HG02870 (cell line): ENCODE results near the gene REST.
"Not testable (repeated sequence)": the region's sequence is repeated elsewhere in the genome, so short reads cannot be mapped to it uniquely, and the experiment has no call there.

Source experiments
- ATAC-seq: cut with Tn5 transposase; IDR thresholded peaks from one replicate; pipeline ENCODE4 v1.9.1; 2021; ENCODE audit warnings: mild to moderate bottlenecking, moderate library complexity; ENCODE audit not compliant: unreplicated experiment

The REST gene, protein sequence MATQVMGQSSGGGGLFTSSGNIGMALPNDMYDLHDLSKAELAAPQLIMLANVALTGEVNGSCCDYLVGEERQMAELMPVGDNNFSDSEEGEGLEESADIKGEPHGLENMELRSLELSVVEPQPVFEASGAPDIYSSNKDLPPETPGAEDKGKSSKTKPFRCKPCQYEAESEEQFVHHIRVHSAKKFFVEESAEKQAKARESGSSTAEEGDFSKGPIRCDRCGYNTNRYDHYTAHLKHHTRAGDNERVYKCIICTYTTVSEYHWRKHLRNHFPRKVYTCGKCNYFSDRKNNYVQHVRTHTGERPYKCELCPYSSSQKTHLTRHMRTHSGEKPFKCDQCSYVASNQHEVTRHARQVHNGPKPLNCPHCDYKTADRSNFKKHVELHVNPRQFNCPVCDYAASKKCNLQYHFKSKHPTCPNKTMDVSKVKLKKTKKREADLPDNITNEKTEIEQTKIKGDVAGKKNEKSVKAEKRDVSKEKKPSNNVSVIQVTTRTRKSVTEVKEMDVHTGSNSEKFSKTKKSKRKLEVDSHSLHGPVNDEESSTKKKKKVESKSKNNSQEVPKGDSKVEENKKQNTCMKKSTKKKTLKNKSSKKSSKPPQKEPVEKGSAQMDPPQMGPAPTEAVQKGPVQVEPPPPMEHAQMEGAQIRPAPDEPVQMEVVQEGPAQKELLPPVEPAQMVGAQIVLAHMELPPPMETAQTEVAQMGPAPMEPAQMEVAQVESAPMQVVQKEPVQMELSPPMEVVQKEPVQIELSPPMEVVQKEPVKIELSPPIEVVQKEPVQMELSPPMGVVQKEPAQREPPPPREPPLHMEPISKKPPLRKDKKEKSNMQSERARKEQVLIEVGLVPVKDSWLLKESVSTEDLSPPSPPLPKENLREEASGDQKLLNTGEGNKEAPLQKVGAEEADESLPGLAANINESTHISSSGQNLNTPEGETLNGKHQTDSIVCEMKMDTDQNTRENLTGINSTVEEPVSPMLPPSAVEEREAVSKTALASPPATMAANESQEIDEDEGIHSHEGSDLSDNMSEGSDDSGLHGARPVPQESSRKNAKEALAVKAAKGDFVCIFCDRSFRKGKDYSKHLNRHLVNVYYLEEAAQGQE

DNA sequence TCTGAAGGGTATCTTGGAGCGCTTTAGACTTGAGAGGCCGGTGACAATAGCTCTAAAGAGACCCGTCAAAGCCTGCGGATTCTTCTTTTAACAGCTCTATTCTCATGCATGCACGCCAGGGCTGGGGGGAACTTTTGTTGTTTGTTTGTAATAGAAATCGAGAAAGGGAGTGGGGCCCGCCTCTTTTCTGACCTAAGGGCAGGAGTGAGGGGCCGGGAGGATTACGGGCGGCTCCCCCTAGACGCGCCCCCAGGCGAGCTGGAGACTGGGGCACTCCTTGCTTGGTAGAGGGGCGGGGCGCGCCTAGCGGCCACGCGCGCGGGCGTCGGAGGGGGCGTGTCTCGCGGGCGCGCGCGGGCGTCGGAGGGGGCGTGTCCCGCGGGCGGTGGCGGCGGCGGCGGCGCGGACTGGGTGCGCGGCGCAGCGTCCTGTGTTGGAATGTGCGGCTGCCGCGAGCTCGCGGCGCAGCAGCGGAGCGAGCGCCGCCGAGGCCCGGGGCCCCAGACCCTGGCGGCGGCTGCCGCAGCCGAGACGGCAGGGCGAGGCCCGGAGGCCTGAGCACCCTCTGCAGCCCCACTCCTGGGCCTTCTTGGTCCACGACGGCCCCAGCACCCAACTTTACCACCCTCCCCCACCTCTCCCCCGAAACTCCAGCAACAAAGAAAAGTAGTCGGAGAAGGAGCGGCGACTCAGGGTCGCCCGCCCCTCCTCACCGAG lies at the start of gene REST:
TSS of gene REST (plus strand) at position 412 of the 717 bp plus-strand sequence. CDS start 2,739 bp downstream, outside the sequence.
- peak; percentile 45 for ATAC-seq

DNA sequence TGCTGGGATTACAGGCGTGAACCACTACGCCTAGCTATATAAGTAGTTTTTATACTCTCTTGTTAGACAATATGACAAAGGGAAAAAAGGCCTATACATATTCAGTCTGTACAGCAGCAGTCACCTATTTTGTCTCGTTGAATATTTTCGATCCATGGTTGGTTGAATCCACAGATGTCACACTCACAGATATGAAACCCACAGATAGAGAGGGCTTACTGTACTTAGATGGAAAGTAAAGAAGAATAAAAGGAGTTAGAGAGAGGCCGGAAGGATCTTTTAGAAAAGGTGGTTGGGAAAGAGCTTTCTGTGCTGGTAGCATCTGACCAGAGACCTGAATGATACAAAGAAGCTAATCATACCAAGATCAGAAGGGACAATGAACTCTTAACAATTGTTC lies 47.9 kb upstream of the REST start:
- peak; percentile 68 for ATAC-seq

DNA sequence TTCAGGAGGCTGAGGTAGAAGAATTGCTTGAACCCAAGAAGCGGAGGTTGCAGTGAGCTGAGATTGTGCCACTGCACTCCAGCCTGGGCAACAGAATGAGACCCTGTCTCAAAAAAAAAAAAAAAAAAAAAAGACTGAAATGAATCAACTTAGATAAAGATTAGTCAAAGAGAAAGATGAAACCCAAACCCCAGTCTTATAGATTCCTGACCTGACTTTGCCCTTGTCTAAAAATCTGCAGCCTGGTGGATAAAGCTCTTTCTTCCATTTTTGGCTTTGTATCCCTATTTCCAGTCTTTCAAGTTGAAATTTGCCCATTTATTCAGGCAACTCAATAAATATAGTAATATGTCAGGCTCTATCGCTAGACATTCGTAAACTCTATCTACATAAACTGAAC lies 46.9 kb upstream of the REST start:
- ATAC-seq: peak; percentile 35

DNA sequence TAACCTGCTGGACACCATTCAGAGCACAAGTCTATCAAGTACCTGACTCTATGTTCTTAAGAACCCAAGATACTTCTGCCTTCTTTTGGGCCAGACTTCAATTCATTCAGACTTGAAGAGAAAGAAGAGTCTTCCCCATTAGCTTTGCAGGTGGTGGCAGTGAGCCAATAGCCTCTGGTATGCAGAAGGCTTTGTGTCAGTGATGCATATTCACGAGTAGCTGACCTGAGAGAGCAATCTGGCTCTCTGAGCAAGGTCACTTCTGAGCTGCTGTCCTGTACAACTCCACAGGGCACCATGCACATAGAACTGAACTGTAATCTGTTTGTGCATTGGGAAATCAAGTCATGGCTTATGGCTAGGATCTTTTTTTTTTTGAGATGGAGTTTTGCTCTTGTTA lies 46.3 kb upstream of the REST start:
- ATAC-seq: no peak

DNA sequence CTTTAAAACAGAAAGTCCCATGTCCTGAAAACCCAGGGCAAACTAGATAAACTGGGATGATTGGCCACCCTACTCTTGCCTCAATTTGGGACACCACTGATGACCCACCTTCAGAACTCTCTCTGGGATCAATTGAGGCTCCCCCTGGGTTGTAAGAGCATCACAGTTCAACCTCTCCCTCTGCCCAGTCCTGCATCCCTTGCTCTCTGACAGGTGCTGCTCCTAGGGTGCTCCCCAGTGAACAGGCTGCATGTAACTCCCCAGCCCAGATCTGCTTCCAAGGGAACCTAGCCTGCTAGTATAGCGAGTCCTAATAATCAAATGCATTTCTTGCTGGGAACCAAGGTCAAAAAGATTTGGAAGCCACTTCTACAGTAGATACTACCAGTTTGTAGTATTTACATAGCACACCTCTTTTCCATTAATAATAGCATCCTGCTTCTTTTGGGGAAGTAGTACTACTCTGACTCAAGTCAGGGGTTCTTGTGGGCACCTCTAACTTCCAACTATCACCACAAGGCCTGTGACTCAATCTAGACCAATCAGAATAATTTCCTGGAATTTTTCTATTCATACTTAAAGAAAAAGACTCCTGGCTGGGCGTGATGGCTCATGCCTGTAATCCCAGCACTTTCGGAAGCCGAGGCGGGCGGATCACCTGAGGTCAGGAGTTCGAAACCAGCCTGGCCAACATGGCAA lies 44.1 kb upstream of the REST start:
- ATAC-seq: peak; percentile 43

DNA sequence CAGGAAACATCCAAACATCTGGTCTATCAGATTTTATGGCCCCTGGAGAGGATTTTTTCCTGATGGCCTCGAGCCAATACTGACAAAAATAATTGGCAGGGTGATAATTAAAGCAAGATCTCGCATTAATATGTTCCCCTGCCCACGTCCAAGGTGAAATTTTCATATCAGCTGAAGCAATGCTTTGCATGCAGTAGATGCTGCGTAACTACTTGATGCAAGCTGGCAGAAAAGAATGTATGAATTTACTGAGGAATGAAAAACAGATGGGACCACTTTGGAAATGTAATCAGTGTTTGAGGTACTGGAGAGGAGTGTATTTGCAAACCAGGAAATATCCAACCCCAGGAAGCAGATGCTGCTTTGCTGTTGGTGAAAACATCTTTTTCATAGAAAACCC lies 36.8 kb upstream of the REST start:
- no peak for ATAC-seq

DNA sequence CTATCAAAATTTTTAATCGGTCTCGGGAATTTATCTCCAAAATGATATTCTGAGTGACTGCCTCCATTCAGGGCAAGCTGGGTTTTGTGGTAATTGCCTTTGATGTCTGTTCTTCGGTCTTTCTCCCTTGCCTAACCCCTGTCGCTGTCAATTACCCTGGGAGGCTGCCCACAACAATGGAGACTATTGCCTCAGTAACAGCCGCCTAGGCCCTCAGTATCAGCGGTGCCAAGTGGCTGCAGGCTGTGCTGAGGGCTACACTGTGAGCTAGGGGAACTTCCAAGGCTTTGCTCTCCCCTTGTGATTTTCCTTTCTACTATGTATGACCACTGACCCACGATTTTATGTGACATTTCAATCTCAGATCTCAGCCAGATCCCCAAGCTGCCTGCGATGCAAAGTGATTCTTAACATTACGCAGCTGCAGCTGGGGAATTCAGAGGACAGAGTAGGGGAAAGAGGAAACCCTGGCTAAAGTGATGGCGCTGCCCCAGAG lies 36.3 kb upstream of the REST start:
- ATAC-seq: no peak

DNA sequence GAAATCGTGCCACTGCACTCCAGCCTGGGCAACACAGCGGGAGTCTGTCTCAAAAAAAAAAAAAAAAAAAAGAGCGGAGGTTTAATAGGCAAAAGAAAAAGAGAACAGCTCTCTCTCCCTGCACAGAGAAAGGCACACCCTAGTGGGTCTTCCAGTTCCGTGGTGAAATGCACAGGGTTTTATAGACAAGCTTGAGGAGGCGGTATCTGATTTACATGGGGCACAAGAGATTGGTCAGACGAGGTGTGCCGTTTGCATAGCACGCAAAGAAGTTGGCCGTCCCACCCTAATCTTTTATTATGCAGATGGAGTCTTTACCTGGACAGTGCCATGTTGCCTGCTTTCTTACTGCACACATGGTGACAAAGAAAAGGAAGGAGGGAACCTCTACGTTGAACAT lies 33.5 kb upstream of the REST start:
- no peak for ATAC-seq

DNA sequence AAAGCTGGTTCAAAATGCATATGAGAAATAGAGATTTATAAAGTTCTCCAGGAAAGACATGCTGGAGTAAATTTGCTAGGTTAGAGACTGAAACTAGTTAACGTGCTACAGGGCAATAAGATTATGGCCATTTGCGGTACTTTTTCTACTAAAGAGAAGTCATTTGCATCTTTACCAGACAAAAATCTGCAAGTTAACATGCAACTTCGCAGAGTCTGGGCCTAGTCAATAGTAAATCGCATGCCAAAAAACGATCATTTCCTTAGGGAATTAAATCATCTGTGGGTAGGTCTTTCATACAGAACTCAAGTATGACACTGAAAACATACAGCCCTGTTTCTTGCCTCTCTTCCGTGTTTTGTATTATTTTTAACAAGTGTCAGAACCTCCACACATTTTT lies 32.8 kb upstream of the REST start:
- ATAC-seq: no peak

DNA sequence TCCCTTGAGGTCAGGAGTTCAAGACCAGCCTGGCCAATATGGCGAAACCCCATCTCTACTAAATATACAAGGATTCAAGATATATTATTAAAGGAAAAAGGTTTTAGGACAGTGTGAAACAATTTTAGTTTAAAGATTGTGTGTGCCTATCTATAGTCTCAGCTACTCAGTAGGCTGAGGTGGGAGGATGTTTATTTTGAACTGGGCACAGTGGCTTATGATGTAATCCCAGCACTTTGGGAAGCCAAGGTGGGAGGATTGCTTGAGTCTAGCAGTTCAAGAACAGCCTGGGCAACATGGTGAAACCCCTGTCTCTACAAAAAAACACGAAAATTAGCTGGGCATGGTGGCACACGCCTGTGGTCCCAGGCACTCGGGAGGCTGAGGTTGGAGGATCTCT lies 31.4 kb upstream of the REST start:
- ATAC-seq: no peak

DNA sequence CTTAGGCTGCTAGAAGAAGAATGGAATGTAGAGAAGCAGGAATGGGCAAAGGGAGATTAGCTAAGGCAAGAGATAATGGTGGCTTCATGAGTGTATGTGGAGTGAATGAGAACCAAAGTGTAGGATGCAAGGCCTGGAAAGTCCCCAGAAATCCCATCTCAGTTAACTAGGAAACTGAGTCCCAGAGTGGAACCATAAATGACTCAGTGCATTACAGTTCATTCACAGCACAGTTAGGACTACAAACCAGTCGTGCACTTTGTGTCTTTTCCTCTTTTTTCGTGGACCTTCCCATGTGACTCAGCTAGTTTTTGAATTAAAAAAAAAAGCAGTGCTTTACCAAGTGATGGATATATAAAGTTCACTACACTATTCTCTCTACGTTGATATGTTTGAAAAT lies 27.7 kb upstream of the REST start:
- ATAC-seq: no peak

DNA sequence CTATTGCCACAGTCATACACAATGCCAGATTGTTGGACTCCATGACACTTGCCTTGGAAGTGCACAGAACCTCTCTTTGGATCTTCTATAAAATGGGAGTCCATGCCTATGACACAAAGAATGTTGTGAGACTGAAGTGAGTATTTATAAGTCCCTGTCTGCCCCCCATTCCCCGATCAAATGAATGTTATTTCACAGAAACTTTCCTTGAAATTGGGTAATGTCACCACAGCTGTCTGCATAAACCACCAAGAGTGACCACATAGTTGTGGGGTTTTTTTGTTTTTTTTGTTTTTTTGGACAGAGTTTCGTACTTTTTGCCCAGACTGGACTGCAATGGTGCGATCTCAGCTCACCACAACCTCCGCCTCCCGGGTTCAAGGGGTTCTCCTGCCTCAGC lies 27.1 kb upstream of the REST start:
- ATAC-seq: no peak

DNA sequence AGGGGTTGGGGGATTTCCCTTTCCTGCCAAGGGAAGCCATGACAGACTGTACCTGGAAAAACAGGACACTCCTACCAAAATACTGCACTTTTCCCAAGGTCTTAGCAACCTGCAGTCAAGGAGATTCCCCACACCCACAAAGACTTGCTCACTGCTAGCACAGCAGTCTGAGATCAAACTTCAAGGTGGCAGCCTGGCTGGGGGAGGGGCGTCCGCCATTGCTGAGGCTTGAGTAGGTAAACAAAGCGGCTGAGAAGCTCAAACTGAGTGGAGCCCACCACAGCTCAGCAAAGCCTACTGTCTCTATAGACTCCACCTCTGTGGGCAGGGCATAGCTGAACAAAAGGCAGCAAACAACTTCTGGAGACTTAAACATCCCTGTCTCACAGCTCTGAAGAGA lies 23.2 kb upstream of the REST start:
- not testable (repeated sequence) for ATAC-seq

DNA sequence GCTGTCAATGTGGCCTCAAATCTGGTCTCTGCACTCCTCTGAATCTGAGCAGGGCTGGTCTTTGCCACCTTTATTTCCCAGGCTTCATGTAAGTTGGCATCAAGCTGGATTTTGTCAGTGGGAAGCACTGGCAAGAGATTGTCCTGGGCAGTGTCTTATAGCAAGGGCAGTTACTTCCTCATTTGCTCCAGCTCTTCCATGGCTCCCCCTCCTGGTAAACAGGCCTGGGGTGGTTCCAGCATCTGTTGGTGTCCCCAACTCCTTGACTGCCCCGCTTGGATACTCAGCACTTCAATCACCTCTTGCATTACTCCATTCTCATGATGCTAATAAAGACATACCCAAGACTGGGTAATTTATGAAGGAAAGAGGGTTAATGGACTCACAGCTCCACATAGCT lies 15.0 kb upstream of the REST start:
- no peak for ATAC-seq

DNA sequence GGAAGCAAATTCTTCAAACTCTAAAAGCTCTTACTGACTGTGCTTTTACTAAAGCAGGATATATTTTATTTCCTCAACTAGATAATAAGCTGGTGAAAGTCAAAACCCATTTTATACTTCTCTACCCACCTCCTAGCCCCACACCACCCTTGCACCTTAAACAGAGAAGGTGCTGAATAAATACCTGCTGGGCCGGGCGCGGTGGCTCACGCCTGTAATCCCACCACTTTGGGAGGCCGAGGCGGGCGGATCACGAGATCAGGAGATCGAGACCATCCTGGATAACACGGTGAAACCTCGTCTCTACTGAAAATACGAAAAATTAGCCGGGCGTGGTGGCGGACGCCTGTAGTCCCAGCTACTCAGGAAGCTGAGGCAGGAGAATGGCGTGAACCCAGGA lies 9.9 kb upstream of the REST start:
- ATAC-seq: not testable (repeated sequence)

DNA sequence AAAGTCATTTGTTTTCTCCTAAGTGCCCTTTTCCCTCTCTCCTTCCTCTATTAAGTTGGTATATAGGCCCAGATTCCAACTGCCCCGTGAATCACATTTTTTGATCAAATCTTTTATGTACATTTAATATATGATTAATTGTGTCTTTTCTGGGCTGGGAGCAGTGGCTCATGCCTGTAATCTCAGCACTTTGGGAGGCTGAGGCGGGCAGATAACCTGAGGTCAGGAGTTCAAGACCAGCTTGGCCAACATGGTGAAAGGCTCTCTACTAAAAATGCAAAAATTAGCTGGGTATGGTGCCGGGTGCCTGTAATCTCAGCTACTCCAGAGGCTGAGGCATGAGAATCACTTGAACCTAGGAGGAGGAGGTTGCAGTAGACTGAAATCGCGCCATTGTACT lies 7.5 kb upstream of the REST start:
- ATAC-seq: not testable (repeated sequence)

DNA sequence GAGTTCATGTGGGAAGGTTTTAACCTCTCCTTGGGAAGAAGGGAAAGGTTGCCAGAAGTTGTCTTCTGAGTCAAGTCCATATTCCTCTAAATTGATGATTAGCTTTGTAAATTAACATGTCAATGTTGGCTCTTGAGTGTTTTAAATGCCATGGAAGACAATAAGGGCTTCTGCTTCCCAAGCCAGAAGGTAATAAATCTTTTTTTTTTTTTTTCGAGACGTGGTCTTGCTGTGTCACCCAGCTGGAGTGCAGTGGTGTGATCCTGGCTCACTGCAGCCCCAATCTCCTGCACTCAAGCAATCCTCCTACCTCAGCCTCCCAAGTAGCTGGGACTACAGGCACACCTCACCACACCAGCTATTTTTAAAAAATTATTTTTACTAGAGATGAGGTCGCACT lies 5.0 kb upstream of the REST start:
- no peak for ATAC-seq

DNA sequence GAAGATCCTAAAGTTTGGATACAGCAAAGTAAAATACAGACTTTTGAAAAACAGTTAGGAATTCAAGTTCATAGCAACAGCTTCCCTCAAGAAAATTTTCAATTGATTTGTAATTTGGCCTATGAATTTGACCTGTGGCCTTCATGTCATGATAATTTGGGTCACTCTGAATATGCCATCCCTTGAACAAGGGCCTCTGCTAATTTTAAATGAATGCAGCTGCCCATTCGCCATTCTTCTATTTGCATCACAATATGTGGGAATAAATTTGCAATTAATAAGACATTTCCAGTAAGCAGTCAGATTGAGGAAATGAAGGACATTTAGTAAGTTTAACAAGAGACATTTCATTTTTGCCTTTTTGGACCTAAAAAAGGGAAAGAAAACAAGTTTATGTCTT lies 1.9 kb upstream of the REST start:
- ATAC-seq: no peak

DNA sequence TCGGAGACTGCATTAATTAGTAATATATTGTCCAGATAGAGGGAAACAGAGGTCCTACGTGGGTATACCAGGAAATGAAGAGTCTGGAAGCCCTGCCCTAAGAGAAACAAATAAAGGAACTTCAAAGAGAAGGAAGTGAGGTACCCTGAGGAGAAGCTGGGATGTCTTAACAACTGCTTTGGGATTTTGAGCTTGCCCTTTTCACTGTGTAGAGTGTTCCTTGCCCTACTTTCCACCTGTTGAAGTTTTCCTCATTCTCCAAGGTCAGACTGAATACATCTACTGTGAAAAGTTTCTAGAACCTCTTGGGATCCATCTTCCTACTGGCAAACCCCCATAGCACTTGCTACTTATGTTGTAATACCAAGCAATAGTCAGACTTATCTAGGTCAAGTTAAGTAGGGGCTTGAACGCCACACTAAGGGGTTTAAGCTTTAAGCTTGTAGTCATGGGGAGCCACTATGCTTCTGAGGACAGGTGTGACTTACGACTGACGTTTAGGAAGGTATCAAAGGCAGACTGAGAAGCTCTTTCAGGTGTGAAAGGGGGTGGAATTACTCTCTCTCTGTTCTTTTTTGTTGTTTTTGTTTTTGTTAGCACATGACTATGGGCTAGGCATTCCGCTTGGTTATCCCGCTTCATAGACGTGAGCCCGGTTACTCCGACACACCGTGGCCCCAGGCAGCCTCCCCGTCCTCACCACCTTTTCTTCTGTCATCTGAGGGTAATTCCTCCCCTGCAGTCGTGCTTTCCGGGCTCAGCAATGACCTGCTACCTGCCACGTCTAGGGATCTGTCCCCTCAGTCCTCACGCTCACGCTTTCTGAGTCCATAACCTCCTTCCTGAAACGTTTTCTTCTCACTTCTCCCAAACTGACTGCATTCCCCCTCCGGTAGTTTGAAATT lies 959 bp upstream of the REST start:
- ATAC-seq: no peak
